Islet precursor cell (in vitro differentiated cells): ENCODE data around the gene ACAN.

Experiments
- DNase-seq: peaks from one replicate; pipeline ENCODE4 v3.0.0-alpha.2; 2018

ACAN gene

DNA sequence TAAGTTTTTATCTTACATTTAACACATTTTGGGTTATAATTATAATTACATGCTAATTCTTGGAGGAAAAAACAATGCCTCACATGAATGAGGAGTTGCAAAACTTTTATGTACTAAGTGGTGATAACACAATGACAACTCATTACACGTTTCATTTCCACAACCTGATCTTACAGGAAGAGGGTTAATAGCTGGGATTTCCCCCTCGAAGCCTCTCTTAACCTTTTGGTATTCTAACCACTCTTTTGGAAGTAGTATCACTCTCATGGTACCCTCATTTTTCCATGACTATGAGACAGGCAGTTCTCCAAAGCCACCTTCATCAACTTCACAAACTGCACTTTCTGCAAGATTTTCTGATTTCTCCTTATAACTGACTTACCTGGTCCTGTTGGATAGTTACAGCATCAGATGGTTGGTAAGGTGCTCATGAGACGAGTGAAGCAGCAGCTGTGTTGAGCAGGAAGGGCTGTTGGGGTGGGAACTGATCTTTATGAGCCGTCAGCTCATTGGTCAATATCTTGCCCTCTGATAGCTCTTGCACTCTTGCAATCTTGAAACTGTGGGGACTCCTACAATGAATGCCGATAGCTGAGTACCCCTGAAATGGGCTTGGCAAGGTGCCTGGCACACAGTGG lies 41.6 kb downstream of the ACAN start:
- DNase-seq = no peak

DNA sequence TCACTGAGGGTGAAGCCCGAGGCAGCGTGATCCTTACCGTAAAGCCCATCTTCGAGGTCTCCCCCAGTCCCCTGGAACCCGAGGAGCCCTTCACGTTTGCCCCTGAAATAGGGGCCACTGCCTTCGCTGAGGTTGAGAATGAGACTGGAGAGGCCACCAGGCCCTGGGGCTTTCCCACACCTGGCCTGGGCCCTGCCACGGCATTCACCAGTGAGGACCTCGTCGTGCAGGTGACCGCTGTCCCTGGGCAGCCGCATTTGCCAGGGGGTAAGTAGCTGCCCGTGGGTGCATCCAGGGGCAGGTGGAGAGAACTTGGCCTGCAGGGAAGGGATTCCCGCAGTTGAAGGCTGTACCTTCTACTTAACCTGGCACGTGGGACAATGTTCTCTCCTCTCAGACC lies 42.4 kb downstream of the ACAN start:
- DNase-seq = no peak

DNA sequence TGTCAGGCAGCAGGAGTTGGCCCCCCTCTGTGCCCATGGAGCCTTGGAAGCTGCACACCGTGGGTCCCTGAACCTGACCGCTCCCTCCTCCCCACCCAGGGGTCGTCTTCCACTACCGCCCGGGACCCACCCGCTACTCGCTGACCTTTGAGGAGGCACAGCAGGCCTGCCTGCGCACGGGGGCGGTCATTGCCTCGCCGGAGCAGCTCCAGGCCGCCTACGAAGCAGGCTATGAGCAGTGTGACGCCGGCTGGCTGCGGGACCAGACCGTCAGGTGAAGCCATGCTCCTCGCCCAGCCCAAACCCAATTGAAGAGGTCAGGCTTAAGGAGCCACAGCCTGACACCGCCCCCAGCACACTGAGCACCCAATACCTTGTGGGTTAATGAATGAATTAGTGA lies 43.9 kb downstream of the ACAN start:
- no peak for DNase-seq

DNA sequence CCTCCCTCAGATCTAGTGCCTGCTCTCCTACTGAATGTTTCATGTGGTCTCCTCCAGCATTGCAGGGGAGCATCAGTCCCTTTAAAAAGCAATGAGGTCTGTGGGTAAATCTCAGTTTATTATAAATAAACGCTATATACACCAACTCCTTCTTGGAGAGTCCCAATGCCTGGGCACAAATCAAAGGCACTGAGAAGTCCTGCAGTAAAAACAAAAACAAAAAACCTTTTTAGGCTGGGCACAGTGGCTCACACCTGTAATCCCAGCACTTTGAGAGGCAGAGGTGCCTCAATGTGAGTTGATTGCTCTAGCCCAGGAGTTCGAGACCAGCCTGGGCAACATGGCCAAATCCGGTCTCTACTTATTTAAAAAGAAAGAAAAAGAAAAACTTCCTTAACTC lies 45.0 kb downstream of the ACAN start:
- no peak for DNase-seq

DNA sequence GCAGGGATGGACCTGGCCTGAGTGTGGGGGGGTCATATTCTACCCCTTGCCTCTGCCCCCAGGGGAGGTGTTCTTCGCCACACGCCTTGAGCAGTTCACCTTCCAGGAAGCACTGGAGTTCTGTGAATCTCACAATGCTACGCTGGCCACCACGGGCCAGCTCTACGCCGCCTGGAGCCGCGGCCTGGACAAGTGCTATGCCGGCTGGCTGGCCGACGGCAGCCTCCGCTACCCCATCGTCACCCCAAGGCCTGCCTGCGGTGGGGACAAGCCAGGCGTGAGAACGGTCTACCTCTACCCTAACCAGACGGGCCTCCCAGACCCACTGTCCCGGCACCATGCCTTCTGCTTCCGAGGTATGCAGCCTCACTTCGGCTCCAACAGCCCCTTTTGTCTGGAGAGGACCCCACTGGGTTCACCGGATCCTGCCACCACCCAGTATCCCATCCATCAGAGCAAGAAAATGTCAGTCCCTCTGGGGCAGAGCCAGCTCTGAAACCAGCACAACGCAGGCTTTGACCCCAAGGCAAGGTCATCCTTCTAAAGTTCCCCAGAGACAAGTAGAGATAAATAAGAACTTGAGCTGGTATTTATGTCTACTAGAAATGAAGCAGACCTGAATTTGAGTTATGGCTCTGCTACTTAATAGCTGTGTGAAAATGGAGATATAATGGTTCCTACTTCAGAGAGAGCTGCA lies 46.3 kb downstream of the ACAN start:
- DNase-seq = no peak

DNA sequence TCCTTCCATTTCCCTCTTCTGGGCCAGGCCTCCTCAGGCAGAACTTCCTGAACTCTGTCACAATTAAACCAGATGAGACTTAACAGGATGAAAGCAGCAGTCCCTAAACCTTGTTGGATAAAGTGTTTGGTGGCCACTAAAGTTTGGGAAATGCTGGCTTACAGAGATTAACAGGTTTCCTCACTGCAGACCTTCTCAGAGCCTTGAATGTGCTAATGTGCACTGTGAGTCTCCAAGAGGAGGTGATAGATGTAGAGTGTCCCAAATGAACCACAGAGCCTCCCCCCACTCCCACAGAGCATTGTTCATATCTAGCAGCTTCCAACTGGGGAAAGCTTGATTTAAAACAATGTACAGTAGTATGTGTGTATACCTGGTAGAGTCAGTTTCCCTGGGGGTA lies 49.2 kb downstream of the ACAN start:
- no peak for DNase-seq

DNA sequence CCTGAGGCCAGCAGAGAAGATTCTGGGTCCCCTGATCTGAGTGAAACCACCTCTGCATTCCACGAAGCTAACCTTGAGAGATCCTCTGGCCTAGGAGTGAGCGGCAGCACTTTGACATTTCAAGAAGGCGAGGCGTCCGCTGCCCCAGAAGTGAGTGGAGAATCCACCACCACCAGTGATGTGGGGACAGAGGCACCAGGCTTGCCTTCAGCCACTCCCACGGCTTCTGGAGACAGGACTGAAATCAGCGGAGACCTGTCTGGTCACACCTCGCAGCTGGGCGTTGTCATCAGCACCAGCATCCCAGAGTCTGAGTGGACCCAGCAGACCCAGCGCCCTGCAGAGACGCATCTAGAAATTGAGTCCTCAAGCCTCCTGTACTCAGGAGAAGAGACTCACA lies 55.7 kb downstream of the ACAN start:
- no peak for DNase-seq

DNA sequence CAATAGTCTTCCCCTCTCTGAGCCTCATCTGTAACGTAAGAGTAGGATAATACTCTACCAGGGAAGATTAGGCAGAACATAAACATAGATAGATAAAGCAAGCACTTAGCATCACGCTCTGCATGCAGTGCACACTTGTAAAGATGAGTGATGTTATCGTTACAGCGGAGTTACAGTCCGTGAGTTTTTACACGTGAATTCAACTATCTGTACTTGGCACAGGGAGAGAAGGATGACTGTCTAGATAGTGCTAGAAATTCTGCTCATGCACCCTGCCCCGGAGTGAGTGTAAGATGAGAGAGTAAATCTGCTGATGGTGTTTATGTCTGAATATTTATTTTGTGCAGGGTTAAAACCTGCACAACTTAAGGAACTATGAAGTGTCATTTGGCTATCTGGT lies 56.3 kb downstream of the ACAN start:
- no peak for DNase-seq

DNA sequence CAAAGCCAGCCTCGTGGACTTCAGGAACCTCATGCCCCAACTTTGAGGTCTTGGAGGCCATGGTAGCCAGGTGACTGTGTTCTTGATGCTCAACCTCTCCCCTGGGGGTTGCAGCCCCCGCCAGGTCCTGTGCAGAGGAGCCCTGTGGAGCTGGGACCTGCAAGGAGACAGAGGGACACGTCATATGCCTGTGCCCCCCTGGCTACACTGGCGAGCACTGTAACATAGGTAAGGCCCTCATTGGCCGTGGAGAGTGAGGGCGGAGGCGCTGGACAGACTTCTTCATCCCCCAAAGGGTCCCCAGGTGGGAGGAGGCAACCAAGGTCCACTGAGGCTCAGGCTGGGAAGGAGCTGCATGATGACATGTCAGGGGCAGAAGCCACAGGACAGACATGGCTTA lies 57.0 kb downstream of the ACAN start:
- no peak for DNase-seq

DNA sequence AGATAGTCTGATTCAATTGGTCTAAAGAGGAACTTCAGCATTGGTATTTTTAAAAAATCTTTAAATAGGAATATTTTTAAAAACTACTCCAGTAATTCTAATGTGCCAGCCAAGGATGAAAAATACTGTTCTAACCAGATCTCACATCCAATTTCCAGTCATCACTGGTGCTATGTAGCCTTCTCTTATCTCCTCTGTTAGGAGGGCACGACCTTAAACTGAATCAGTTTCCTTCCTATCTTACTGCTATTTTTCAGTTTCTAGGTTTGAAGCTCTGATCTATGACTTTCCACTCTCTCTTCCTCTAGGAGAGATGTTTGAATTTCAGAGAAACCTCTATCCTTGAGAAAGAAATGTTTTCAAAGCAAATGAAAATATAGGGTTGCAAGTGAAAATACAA lies 60.2 kb downstream of the ACAN start:
- no peak for DNase-seq

DNA sequence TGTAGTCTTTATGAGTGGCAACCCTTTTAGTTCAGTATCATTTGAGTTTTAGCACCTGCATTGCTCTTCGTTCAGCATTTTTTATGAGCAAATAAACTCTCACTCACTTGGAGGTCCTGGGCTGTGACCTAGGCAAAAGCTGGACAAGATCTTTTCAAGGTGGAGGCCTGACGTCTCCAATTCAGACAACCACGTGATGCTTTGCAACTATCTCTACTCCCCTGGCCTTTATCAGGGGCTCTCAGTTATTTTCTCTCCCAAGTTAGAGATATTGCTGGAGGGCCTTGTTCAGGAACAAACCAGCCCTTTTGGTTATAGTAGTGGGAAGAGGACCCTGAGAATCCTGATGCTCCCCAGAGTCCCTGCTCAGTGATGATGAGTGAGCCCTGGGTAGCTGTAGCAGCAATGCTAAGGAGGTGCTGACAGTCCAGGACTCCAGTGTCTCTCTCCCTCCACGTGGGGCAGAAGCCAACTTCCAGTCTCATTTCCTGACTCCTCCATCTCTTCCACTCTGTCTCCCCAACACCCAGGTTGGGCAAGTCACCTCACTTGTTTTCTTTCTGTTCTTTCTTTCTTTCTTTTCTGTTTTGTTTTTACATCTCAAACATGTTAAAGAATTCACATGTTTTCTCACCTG lies 61.7 kb downstream of the ACAN start:
- no peak for DNase-seq

DNA sequence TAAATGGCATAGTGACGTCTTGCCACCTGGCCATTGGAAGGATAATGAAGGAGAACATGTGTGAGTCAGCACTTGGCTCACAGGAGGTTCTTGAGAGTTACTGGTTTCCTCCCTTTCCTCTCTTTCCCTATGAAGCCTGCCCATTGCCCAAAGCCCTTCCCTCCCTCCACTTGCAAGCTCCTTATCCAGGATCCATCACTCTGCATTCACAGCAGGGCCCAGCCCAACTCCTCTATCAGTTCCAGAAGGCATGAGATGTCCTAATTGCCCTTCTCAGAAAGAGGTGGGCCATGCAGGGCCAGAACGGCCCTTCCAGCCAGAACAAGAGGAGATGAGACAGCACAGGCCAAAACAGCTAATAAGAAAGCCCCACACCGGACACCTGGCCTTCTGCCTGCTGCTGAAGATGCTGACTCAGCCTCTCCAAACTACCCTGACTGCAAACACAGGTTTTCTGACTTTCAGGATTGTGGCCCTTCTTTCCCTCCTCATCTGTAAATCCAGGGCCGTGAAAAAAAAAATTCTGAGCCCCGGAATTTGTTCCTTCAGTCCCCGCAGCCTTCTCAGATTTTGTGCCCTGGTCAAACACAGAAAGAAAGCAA lies 62.4 kb downstream of the ACAN start:
- DNase-seq = no peak

DNA sequence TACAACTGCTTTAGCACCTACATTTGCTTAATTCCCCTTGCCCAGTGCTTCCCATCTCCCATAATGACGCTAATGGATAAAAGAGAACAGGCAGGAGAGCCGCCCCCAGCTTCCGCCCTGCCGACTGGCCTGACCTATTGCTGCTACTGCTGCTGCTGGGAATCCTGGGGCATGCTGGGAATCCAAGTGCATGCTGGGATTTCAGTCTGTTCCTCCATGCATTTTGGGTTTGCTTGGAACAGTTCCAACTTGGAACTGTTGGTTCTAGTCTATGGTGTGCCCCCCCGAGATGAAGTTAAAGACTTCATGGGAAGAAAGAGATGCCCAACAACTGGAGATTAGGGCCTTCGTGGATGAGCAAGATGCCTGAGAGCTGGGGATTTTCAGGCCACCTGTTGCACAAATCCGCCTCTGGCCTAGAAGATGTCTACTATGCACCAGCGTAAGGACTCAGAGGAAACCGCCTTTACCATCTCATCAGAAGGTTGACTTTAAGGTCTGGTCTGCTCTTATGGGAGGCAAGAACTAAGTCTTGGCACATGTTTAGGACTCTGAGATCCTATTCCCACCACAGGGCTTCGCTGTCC lies 63.2 kb downstream of the ACAN start:
- no peak for DNase-seq

DNA sequence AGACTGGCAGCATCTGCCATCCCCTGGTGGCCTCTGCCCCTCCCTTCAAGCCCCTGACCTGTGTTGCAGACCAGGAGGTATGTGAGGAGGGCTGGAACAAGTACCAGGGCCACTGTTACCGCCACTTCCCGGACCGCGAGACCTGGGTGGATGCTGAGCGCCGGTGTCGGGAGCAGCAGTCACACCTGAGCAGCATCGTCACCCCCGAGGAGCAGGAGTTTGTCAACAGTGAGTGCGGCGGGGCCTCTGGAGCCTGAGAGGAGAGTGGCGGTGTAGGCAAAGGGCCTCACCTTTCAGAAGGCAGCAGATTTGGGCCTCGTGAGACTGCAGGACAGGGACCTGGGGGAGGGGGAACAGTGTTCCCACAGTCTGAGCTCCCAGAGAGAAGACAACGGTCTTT lies 68.1 kb downstream of the ACAN start:
- no peak for DNase-seq

DNA sequence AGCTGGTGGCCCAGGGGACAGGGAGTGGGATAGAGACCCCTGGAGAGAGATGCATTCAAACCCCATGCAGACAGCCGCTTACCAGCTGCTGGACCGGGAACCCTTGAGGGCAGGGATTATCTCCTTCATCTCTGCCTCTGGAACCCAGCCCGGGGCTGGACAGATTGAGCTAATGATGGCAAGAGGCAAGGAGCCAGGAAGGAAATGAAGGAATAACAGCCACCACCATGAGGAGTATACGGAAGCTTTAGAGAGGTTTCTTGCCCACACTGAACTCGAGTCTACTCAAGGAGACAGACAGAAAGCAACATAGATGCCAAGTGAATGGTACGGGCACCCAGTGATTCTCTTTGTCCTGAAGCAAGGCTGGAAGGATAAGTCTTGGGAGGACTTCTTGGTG lies 68.9 kb downstream of the ACAN start:
- no peak for DNase-seq

DNA sequence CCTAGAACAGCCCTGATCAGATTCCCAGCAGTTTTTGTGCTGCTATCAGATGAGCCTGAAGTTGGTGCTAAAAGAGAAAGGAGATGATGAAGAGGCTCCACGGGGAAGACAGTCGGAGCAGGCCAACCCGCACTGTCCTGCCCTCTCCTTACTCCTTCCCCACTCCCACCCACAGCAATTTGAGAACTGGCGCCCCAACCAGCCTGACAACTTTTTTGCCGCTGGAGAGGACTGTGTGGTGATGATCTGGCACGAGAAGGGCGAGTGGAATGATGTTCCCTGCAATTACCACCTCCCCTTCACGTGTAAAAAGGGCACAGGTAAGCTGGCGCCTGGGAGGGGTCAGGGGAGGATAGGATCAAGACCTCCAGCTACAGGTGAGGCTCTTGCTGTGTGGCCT lies 69.5 kb downstream of the ACAN start:
- DNase-seq = no peak

DNA sequence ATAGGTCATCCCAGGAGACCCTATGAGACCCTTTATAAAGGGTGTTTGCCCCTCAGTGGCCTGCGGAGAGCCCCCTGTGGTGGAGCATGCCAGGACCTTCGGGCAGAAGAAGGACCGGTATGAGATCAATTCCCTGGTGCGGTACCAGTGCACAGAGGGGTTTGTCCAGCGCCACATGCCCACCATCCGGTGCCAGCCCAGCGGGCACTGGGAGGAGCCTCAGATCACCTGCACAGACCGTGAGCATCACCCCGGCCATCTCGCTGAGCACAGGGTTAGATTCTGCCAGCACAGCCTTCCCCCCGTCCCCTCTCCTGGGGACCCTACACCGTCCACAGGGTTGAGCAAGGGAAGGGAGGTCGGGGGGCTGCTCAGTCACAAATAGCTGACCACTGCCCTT lies 70.5 kb downstream of the ACAN start:
- no peak for DNase-seq

DNA sequence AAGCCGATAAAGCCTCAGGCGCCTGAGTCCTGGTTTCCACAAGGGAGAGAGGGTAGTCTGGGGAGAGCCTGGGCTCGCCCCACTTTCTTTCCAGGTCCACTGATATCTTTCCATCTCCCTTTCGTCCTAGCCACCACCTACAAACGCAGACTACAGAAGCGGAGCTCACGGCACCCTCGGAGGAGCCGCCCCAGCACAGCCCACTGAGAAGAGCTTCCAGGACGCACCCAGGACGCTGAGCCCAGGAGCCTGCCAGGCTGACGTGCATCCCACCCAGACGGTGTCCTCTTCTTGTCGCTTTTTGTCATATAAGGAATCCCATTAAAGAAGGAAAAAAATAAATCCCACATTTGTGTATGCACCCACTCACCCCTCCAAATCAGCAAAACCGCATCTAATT lies 71.0 kb downstream of the ACAN start:
- no peak for DNase-seq

DNA sequence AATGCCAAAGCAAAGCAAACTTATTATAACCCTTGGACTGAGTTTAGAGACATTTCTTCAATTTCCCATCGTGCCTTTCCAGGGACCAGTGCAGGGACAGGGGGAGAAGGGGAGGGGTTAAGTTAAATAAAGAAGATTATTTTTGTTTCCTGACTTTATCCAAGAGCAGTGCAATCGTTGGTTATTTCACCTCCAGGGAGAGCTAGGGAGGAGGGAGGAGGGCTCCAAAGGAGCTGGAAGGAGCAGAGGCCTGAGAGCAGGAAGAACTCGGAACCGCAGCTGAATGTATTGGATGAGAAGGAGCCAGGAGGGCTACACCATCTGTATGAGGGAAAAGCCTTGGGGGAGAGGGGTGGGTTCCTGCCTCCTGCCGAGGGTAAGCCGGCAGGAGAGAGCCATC lies 71.4 kb downstream of the ACAN start:
- no peak for DNase-seq

DNA sequence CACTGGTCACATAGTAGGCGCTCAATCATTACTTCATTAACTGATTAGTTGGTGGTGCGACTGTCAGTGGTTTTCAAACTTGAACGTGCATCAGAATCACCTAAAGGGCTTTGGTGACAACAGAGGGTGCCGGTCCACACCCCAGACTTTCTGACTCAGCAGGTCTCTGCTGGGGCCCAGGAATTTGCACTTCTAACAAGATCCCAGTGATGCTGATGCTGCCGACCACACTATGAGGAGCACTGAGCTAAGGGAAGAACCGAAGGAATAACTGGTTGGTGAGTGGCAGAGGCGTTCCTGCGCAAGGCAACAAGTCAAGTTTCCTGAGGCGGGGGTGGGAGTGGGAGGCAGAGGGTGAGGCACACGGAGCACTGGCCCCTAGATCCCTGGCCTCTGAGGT lies 73.3 kb downstream of the ACAN start:
- no peak for DNase-seq

DNA sequence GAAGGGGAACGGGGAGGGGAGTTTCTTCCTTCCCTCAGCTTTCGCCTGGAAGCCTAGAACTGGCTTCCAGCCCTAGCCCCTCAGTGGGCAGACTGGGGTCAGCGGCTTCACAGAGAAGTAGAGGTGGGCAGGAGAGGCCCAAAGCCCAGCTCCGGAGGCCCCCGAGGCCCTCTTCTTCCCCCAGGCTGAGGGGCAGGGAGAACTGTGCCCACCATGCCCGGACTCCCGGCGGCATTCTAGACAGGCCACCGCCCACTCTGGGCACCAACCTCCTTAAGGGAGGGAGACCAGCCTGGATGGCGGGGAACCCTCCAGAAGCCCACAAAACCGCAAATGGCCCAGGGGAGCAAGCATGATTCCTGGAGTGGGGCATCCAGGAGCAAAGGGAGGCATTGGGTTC lies 74.2 kb downstream of the ACAN start:
- no peak for DNase-seq

DNA sequence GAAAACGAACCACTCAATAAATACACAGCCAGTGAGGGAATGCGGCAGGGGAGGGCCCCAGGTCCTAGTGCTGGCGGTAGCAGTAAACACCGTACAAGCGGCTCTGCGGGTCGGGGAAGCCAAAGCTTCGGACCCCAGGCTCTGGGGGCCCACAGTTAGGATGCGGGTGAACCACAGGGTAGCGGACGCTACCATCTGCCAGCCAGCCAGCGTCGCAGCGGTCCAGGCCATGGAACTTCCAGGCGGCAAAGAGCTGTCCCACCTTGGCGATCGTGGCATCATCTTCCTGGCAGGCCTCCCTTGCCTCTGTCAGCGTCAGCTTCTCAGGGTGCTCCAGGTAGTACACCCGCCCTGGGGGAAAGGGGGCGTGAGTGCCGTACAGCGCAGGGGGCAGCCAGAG lies 74.7 kb downstream of the ACAN start:
- no peak for DNase-seq

DNA sequence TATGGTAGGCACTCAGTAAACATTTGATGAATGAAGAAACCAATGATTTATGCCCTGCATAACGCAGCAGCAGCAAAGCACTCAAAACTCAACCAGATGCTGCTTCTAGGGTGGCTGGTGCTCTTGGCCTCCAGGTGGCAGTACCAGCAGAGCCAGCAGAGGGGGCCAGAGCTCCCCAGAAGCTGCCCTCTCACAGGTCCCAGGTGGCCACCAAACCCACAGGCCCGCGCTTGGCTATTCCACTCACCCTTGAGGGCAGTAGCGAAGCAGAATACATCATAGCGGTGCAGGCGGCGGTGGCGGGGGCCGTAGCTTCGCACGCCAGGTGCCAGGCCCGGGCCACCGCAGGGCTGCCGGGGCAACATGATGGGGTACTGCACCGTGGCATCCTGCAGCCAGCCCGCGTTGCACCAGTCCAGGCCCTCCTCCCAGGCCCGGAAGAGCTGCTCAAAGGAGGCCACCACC lies 75.5 kb downstream of the ACAN start:
- peak; percentile 89 for DNase-seq
